NCI-H1694 (cell line): ENCODE results near the gene ANKRD27.
"Not testable (repeated sequence)": the region's sequence is repeated elsewhere in the genome, so short reads cannot be mapped to it uniquely, and the experiment has no call there.

Source experiments
- DNase-seq: peaks from one replicate; lab custom pipeline; 2025; lab: John Stamatoyannopoulos, UW

Gene ANKRD27

GRCh38 chr19:32652331-32652730 is 22.6 kb downstream of the ANKRD27 start:
- not testable (repeated sequence) for DNase-seq

- no peak for DNase-seq
Measured at GRCh38 chr19:32651729-32652140, 23.2 kb downstream of the ANKRD27 start.

GRCh38 chr19:32650671-32651070 is 24.3 kb downstream of the ANKRD27 start:
- DNase-seq: no peak

GRCh38 chr19:32649751-32650150 is 25.2 kb downstream of the ANKRD27 start:
- no peak for DNase-seq

GRCh38 chr19:32647361-32647760 is 27.6 kb downstream of the ANKRD27 start:
- DNase-seq: no peak

GRCh38 chr19:32646556-32646955 is 28.4 kb downstream of the ANKRD27 start:
- DNase-seq: no peak

GRCh38 chr19:32642771-32643170 is 32.2 kb downstream of the ANKRD27 start:
- no peak for DNase-seq

GRCh38 chr19:32638625-32639024 is 36.4 kb downstream of the ANKRD27 start:
- no peak for DNase-seq

GRCh38 chr19:32637480-32637879 is 37.5 kb downstream of the ANKRD27 start:
- no peak for DNase-seq

- no peak for DNase-seq
Measured at GRCh38 chr19:32631381-32631780, 43.6 kb downstream of the ANKRD27 start.

- no peak for DNase-seq
Measured at GRCh38 chr19:32630338-32630737, 44.6 kb downstream of the ANKRD27 start.

- no peak for DNase-seq
Measured at GRCh38 chr19:32627714-32628270, 47.2 kb downstream of the ANKRD27 start.

- no peak for DNase-seq
Measured at GRCh38 chr19:32626969-32627368, 48.0 kb downstream of the ANKRD27 start.

GRCh38 chr19:32624410-32624809 is 50.6 kb downstream of the ANKRD27 start:
- no peak for DNase-seq

GRCh38 chr19:32622002-32622401 is 53.0 kb downstream of the ANKRD27 start:
- no peak for DNase-seq

- no peak for DNase-seq
Measured at GRCh38 chr19:32619051-32619685, 55.8 kb downstream of the ANKRD27 start.

- no peak for DNase-seq
Measured at GRCh38 chr19:32615569-32615968, 59.4 kb downstream of the ANKRD27 start.

GRCh38 chr19:32614916-32615315 is 60.1 kb downstream of the ANKRD27 start:
- no peak for DNase-seq

- no peak for DNase-seq
Measured at GRCh38 chr19:32613008-32613407, 62.0 kb downstream of the ANKRD27 start.

GRCh38 chr19:32611161-32611560 is 63.8 kb downstream of the ANKRD27 start:
- DNase-seq: no peak

GRCh38 chr19:32607479-32607878 is 67.5 kb downstream of the ANKRD27 start:
- DNase-seq: no peak

GRCh38 chr19:32606289-32606688 is 68.7 kb downstream of the ANKRD27 start:
- DNase-seq: no peak

GRCh38 chr19:32605544-32605943 is 69.4 kb downstream of the ANKRD27 start:
- DNase-seq: no peak

GRCh38 chr19:32603961-32604360 is 71.0 kb downstream of the ANKRD27 start:
- no peak for DNase-seq
